Left ventricle myocardium inferior (tissue), 1 donor: ENCODE measurements around the gene C1orf122. TPM values are rescaled to one million over a fixed set of nuclear protein-coding genes. Genes with fewer than 3 reads are reported as not detected.

Experiments
- DNase-seq: peaks from one replicate; pipeline ENCODE4 v3.0.0-alpha.2; 2020
- H3K27ac ChIP-seq: fragments of 200-600 bp; replicated peaks from 2 replicates; pipeline ENCODE4 v1.8.0; 2021
- H3K27me3 ChIP-seq: fragments of 200-600 bp; 2 replicates; pipeline ENCODE4 v1.8.0; 2021; ENCODE audit warnings: low read depth
- H3K36me3 ChIP-seq: fragments of 200-600 bp; 2 replicates; pipeline ENCODE4 v1.8.0; 2021
- H3K4me1 ChIP-seq: fragments of 200-600 bp; 2 replicates; pipeline ENCODE4 v1.8.0; 2021
- H3K4me3 ChIP-seq: fragments of 200-600 bp; 2 replicates; pipeline ENCODE4 v1.8.0; 2021; ENCODE audit warnings: mild to moderate bottlenecking, moderate library complexity
- H3K9me3 ChIP-seq: fragments of 200-600 bp; replicated peaks from 2 replicates; pipeline ENCODE4 v1.8.0; 2021
- CTCF ChIP-seq: fragments of 200-600 bp; IDR thresholded peaks from 2 replicates; pipeline ENCODE4 v1.8.0; 2021; ENCODE audit warnings: antibody characterized with exemption, mild to moderate bottlenecking, borderline replicate concordance
- intact Hi-C: fragments of 100-400 bp; cut with micrococcal nuclease; formaldehyde crosslinking; loops from one replicate; pipeline ENCODE4 v1.11.0; 2022
- total RNA-seq: library from RNA; stranded (reverse); fragmentation: NEBNext Ultra II Directional; extraction: Animal tissue kit (Norgen Biotek cat#: 25700); gene quantifications from one replicate; pipeline ENCODE4 v1.2.1, GENCODE V29; 2021
- donor health status: DM: no; HTN: yes; CAD: no; lungs with severe emphysema.

C1orf122 gene
- total RNA-seq, 1 donor from 2014 or later: 47.3 TPM

- no peak for TF ChIP-seq CTCF
- DNase-seq: no peak
- H3K36me3 ChIP-seq: peaks cover 83% of the 10 kb centered on the region
- no peaks in the 10 kb centered on the region for H3K27me3 ChIP-seq
- H3K27ac ChIP-seq: no peak overlapping the region
- H3K4me3 ChIP-seq: no peak overlapping the region
- no peaks in the 10 kb centered on the region for H3K9me3 ChIP-seq
- intact Hi-C loops: no loop called here
- peaks cover 7% of the 10 kb centered on the region for H3K4me1 ChIP-seq
Measured at GRCh38 chr1:37821481-37821880, 13.9 kb downstream of the C1orf122 start.

GRCh38 chr1:37822906-37823815 is 15.6 kb downstream of the C1orf122 start:
- intact Hi-C loops: no loop called here
- Histone ChIP-seq H3K36me3 (peaks cover 74% of the 10 kb centered on the region), H3K9me3 (no peaks in the 10 kb centered on the region), H3K4me3 (no peak overlapping the region), H3K27me3 (no peaks in the 10 kb centered on the region), H3K4me1 (no peaks in the 10 kb centered on the region), H3K27ac (no peak overlapping the region)
- no peak for DNase-seq
- TF ChIP-seq CTCF: no peak

- peaks cover 78% of the 10 kb centered on the region for H3K36me3 ChIP-seq
- no peak overlapping the region for H3K27ac ChIP-seq
- DNase-seq: no peak
- no peak for TF ChIP-seq CTCF
- H3K4me1 ChIP-seq: no peaks in the 10 kb centered on the region
- no peaks in the 10 kb centered on the region for H3K9me3 ChIP-seq
- H3K4me3 ChIP-seq: no peak overlapping the region
- intact Hi-C loops: no loop called here
- H3K27me3 ChIP-seq: no peaks in the 10 kb centered on the region
Measured at GRCh38 chr1:37824001-37824400, 16.4 kb downstream of the C1orf122 start.

GRCh38 chr1:37825506-37825905 is 17.9 kb downstream of the C1orf122 start:
- no peak for TF ChIP-seq CTCF
- H3K27me3 ChIP-seq: no peaks in the 10 kb centered on the region
- no peak overlapping the region for H3K4me3 ChIP-seq
- intact Hi-C loops: no loop called here
- no peaks in the 10 kb centered on the region for H3K9me3 ChIP-seq
- H3K27ac ChIP-seq: no peak overlapping the region
- no peaks in the 10 kb centered on the region for H3K4me1 ChIP-seq
- H3K36me3 ChIP-seq: peaks cover 79% of the 10 kb centered on the region
- DNase-seq: no peak

- Histone ChIP-seq H3K4me1 (no peaks in the 10 kb centered on the region), H3K9me3 (no peaks in the 10 kb centered on the region), H3K4me3 (no peak overlapping the region), H3K36me3 (peaks cover 77% of the 10 kb centered on the region), H3K27me3 (no peaks in the 10 kb centered on the region), H3K27ac (no peak overlapping the region)
- TF ChIP-seq CTCF: no peak
- intact Hi-C loops: no loop called here
- DNase-seq: no peak
Measured at GRCh38 chr1:37828410-37829074, 21.0 kb downstream of the C1orf122 start.
